Endodermal cell (in vitro differentiated cells): ENCODE results near the gene TBC1D21. TPM values are rescaled to one million over a fixed set of nuclear protein-coding genes. Genes with fewer than 3 reads are reported as not detected.

Experiments
- DNase-seq: peaks from one replicate; pipeline ENCODE4 v3.0.0-alpha.2; 2017
- H3K27ac ChIP-seq: 2 replicates; pipeline ENCODE4 v1.5.1; 2013; ENCODE audit warnings: mild to moderate bottlenecking, low read depth, low read length, moderate library complexity
- H3K27me3 ChIP-seq: 2 replicates; pipeline ENCODE4 v1.6.1; 2013; ENCODE audit warnings: mild to moderate bottlenecking, low read length, moderate library complexity; ENCODE audit not compliant: insufficient read depth, control insufficient read depth, poor library complexity, severe bottlenecking
- H3K36me3 ChIP-seq: 2 replicates; pipeline ENCODE4 v1.7.0; 2013; ENCODE audit warnings: mild to moderate bottlenecking, low read length, moderate library complexity; ENCODE audit not compliant: control insufficient read depth, insufficient read depth
- H3K4me1 ChIP-seq: one replicate; pipeline ENCODE4 v1.7.0; 2013; ENCODE audit warnings: low read length; ENCODE audit not compliant: control insufficient read depth, insufficient read depth
- H3K4me3 ChIP-seq: 2 replicates; pipeline ENCODE4 v1.5.1; 2013; ENCODE audit warnings: mild to moderate bottlenecking, low read length, moderate library complexity
- H3K9ac ChIP-seq: 2 replicates; pipeline ENCODE4 v1.6.1; 2013; ENCODE audit warnings: mild to moderate bottlenecking, low read length, moderate library complexity; ENCODE audit not compliant: poor library complexity, severe bottlenecking; ENCODE audit errors: extremely low read depth
- H3K9me3 ChIP-seq: 2 replicates; pipeline ENCODE4 v1.6.1; 2013; ENCODE audit warnings: mild to moderate bottlenecking, low read length, moderate library complexity; ENCODE audit not compliant: control insufficient read depth
- H3K27ac Mint-ChIP-seq: 2 replicates; pipeline ENCODE4 v1.8.0; 2020; ENCODE audit warnings: mixed read lengths
- H3K27me3 Mint-ChIP-seq: 2 replicates; pipeline ENCODE4 v1.8.0; 2021; ENCODE audit warnings: mild to moderate bottlenecking, mixed read lengths; ENCODE audit not compliant: insufficient read depth
- H3K36me3 Mint-ChIP-seq: 2 replicates; pipeline ENCODE4 v1.8.0; 2020; ENCODE audit warnings: low read depth, mixed read lengths
- H3K4me1 Mint-ChIP-seq: 2 replicates; pipeline ENCODE4 v1.8.0; 2020; ENCODE audit warnings: mixed read lengths
- H3K4me3 Mint-ChIP-seq: 2 replicates; pipeline ENCODE4 v1.8.0; 2020; ENCODE audit warnings: mild to moderate bottlenecking, moderate library complexity, mixed read lengths
- H3K9me3 Mint-ChIP-seq: 2 replicates; pipeline ENCODE4 v1.8.0; 2020; ENCODE audit warnings: mild to moderate bottlenecking, mixed read lengths
- WGBS, 2 experiments: methylation state at CpG; one replicate each; pipeline versions ENCODE4 v1.1.5 to v1.1.7; 2013; ENCODE audit warnings: missing lambda C conversion rate in 2 of 2, mixed read lengths in 1 of 2; ENCODE audit not compliant: insufficient coverage in 1 of 2, insufficient read length in 1 of 2; 5-methylcytosine and 5-hydroxymethylcytosine counted together
- total RNA-seq, 2 donors: library from RNA; stranded (reverse); fragmentation: NEBNext Ultra II Directional in 1 of 2; extraction: Animal tissue kit (Norgen Biotek cat#: 25700) in 1 of 2; gene quantifications; 2 replicates in 1 of 2; 3 replicates in 1 of 2; pipeline ENCODE4 v1.2.1, GENCODE V29; 2021
- TF ChIP-seq, protein P1 (sequence below): fragments of 200-600 bp; sonication (generic); conservative IDR thresholded peaks from 2 replicates; pipeline ENCODE4 v1.5.0; 2021; ENCODE audit warnings: antibody characterized with exemption, mild to moderate bottlenecking

Gene TBC1D21
- total RNA-seq, 2 donors from 2014 or later = not detected

- peaks cover 2% of the 10 kb centered on the region for H3K36me3 Mint-ChIP-seq
These were observed 34.9 kb downstream of the TBC1D21 start for GRCh38 chr15:73908030-73908821.

GRCh38 chr15:73908822-73909122, 35.4 kb downstream of the TBC1D21 start:
- Histone ChIP-seq H3K9me3 (no peaks in the 10 kb centered on the region), H3K4me3 (no peak overlapping the region), H3K9ac (no peak overlapping the region), H3K27ac (no peak overlapping the region), H3K4me1 (no peaks in the 10 kb centered on the region), H3K36me3 (no peaks in the 10 kb centered on the region), H3K27me3 (peaks cover 8% of the 10 kb centered on the region)
- Mint-ChIP-seq H3K27me3 (peaks cover 12% of the 10 kb centered on the region), H3K27ac (no peak overlapping the region), H3K9me3 (no peaks in the 10 kb centered on the region), H3K4me3 (no peak overlapping the region), H3K4me1 (no peaks in the 10 kb centered on the region), H3K36me3 (peaks cover 2% of the 10 kb centered on the region)
- DNase-seq = no peak
- TF ChIP-seq, protein P1, sequence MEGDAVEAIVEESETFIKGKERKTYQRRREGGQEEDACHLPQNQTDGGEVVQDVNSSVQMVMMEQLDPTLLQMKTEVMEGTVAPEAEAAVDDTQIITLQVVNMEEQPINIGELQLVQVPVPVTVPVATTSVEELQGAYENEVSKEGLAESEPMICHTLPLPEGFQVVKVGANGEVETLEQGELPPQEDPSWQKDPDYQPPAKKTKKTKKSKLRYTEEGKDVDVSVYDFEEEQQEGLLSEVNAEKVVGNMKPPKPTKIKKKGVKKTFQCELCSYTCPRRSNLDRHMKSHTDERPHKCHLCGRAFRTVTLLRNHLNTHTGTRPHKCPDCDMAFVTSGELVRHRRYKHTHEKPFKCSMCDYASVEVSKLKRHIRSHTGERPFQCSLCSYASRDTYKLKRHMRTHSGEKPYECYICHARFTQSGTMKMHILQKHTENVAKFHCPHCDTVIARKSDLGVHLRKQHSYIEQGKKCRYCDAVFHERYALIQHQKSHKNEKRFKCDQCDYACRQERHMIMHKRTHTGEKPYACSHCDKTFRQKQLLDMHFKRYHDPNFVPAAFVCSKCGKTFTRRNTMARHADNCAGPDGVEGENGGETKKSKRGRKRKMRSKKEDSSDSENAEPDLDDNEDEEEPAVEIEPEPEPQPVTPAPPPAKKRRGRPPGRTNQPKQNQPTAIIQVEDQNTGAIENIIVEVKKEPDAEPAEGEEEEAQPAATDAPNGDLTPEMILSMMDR = no peak
- 83 to 90% methylated on average over 2 of the region's 2 CpGs for WGBS, 2 experiments

More at GRCh38 chr15:73908030-73908821, 34.9 kb downstream of the TBC1D21 start:
- WGBS, 2 experiments = 22% methylated on average over 7 of the region's 7 CpGs; no CpG with 5 or more reads in 1 of the 2 experiments
- Histone ChIP-seq H3K9me3 (no peaks in the 10 kb centered on the region), H3K27ac (no peak overlapping the region), H3K36me3 (no peaks in the 10 kb centered on the region), H3K4me3 (no peak overlapping the region), H3K9ac (no peak overlapping the region), H3K27me3 (peaks cover 8% of the 10 kb centered on the region), H3K4me1 (peaks cover under 1% of the 10 kb centered on the region)
- H3K9me3 Mint-ChIP-seq = no peaks in the 10 kb centered on the region
- peaks cover 12% of the 10 kb centered on the region for H3K27me3 Mint-ChIP-seq
- H3K27ac Mint-ChIP-seq = no peak overlapping the region
- TF ChIP-seq, protein P1 = peak; percentile 95
- H3K4me1 Mint-ChIP-seq = peaks cover 4% of the 10 kb centered on the region
- no peak overlapping the region for H3K4me3 Mint-ChIP-seq
- DNase-seq = peak; percentile 97

DNA sequence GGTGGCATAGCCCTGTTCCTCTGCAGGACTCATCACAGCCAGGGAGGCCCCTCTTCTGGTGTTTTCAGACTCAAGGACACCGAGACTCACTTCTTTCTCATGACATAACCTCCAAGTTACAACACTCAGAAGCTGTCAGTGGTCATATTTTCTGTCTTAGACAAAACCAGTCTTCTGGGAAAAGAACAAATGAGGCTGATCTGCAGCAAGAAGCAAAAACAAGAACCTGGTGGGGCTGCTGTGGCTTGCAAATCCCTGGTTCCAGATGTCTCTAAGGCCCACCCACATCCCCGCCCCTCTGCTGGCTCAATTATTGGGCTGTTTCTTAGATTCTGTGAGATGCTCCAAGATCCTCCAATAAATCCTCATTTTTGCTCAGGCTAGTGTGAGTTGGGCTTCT, 36.3 kb downstream of the TBC1D21 start:
- Histone ChIP-seq H3K9me3 (no peaks in the 10 kb centered on the region), H3K27me3 (peaks cover 8% of the 10 kb centered on the region), H3K36me3 (no peaks in the 10 kb centered on the region), H3K9ac (no peak overlapping the region), H3K27ac (no peak overlapping the region), H3K4me1 (no peaks in the 10 kb centered on the region), H3K4me3 (no peak overlapping the region)
- Mint-ChIP-seq H3K27me3 (peaks cover 9% of the 10 kb centered on the region), H3K27ac (no peak overlapping the region), H3K4me3 (no peak overlapping the region), H3K9me3 (no peaks in the 10 kb centered on the region), H3K4me1 (no peaks in the 10 kb centered on the region), H3K36me3 (peaks cover 2% of the 10 kb centered on the region)
- TF ChIP-seq, protein P1 = no peak
- 80 to 92% methylated on average over 2 of the region's 2 CpGs for WGBS, 2 experiments
- DNase-seq = no peak
